ENCODE data around the gene PABPN1. TPM values are rescaled to one million over a fixed set of nuclear protein-coding genes. Genes with fewer than 3 reads are reported as not detected.

Gene PABPN1
- total RNA-seq, 1 experiment from 2014 or later = 184 TPM

DNA sequence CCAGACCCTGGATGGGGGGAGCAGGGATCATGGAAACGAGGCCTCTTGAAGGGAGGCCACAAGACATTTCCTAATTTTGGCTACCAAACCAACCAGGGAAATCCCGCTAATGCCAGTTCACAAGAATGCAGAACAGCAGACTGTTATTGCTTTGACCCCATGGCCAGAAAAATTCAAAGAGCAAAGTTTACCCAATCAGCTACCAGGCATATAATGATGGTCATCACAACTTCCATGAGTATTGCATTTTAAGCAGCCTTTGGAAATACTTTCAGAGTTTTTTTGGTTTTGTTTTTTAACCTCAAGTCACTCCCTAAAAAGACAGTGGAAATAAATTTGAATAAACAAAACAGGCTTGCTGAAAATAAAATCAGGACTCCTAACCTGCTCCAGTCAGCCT is 51.3 kb downstream of the PABPN1 start, which contains the start of gene IL25:
TSS of gene IL25 (plus strand) at position 301 of the 400 bp plus-strand sequence.
- RAD21 ChIA-PET (ENCODE audit: low non-redundant PET in 1 of 2, low total read pairs in 2 of 2, uncharacterized antibody in 2 of 2, unreplicated experiment in 2 of 2) = no interaction called here
- Histone ChIP-seq H3K27ac (ENCODE audit: low read depth, low read length) (no peak within 1 kb of the TSS), H3K27me3 (ENCODE audit: insufficient read depth, low read length) (no peaks in the 10 kb centered on the region), H2AFZ (ENCODE audit: low read depth, low read length, poor library complexity, severe bottlenecking) (no peak within 1 kb of the TSS), H3K9me2 (ENCODE audit: insufficient read depth) (no peaks in the 10 kb centered on the region), H3K4me3 (replicated peaks in 1 of 2; ENCODE audit: low read depth in 1 of 2, low read length in 2 of 2) (no peak within 1 kb of the TSS), H3K9me3 (ENCODE audit: control insufficient read depth in 1 of 2, insufficient read depth in 1 of 2, low read depth in 1 of 2, low read length in 2 of 2) (no peaks in the 10 kb centered on the region), H4K20me1 (ENCODE audit: insufficient read depth) (no peaks in the 10 kb centered on the region), H3K4me2 (ENCODE audit: low read length) (no peak within 1 kb of the TSS), H3K79me2 (ENCODE audit: insufficient read depth, low read length) (no peaks in the 10 kb centered on the region), H3K4me1 (ENCODE audit: control insufficient read depth in 1 of 2, insufficient read depth in 2 of 2, low read length in 2 of 2) (no peaks in the 10 kb centered on the region; a peak in 1 of 4 replicates), H3K36me3 (ENCODE audit: control insufficient read depth in 1 of 2, insufficient read depth in 2 of 2, low read length in 2 of 2) (no peaks in the 10 kb centered on the region), H3K9ac (ENCODE audit: low read length) (no peak within 1 kb of the TSS)
- CTCF ChIA-PET = no interaction called here
- TF ChIP-seq EGR1 (IDR thresholded peaks at IDR 0.05; ENCODE audit: low read depth) (no peak), FOSL1 (IDR thresholded peaks at IDR 0.05; ENCODE audit: low read depth) (no peak), TCF7L2 (IDR thresholded peaks at IDR 0.05; ENCODE audit: borderline replicate concordance, extremely low read depth, insufficient read depth, insufficient read length) (no peak), JUND (IDR thresholded peaks at IDR 0.05) (no peak), POLR2AphosphoS5 (IDR thresholded peaks at IDR 0.05; ENCODE audit: low read depth, low read length) (no peak), RAD21 (IDR thresholded peaks at IDR 0.05; ENCODE audit: low read depth) (no peak), EZH2phosphoT487 (IDR thresholded peaks at IDR 0.05; ENCODE audit: borderline replicate concordance) (no peak), ELF1 (IDR thresholded peaks at IDR 0.05; ENCODE audit: borderline replicate concordance, low read depth) (no peak), CBX3 (IDR thresholded peaks at IDR 0.05; ENCODE audit: low read depth) (no peak)
- TF ChIP-seq, protein P1, sequence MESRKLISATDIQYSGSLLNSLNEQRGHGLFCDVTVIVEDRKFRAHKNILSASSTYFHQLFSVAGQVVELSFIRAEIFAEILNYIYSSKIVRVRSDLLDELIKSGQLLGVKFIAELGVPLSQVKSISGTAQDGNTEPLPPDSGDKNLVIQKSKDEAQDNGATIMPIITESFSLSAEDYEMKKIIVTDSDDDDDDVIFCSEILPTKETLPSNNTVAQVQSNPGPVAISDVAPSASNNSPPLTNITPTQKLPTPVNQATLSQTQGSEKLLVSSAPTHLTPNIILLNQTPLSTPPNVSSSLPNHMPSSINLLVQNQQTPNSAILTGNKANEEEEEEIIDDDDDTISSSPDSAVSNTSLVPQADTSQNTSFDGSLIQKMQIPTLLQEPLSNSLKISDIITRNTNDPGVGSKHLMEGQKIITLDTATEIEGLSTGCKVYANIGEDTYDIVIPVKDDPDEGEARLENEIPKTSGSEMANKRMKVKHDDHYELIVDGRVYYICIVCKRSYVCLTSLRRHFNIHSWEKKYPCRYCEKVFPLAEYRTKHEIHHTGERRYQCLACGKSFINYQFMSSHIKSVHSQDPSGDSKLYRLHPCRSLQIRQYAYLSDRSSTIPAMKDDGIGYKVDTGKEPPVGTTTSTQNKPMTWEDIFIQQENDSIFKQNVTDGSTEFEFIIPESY (IDR thresholded peaks at IDR 0.05; ENCODE audit: extremely low read depth, insufficient replicate concordance, low read length) = no peak
- TF ChIP-seq, protein P2, sequence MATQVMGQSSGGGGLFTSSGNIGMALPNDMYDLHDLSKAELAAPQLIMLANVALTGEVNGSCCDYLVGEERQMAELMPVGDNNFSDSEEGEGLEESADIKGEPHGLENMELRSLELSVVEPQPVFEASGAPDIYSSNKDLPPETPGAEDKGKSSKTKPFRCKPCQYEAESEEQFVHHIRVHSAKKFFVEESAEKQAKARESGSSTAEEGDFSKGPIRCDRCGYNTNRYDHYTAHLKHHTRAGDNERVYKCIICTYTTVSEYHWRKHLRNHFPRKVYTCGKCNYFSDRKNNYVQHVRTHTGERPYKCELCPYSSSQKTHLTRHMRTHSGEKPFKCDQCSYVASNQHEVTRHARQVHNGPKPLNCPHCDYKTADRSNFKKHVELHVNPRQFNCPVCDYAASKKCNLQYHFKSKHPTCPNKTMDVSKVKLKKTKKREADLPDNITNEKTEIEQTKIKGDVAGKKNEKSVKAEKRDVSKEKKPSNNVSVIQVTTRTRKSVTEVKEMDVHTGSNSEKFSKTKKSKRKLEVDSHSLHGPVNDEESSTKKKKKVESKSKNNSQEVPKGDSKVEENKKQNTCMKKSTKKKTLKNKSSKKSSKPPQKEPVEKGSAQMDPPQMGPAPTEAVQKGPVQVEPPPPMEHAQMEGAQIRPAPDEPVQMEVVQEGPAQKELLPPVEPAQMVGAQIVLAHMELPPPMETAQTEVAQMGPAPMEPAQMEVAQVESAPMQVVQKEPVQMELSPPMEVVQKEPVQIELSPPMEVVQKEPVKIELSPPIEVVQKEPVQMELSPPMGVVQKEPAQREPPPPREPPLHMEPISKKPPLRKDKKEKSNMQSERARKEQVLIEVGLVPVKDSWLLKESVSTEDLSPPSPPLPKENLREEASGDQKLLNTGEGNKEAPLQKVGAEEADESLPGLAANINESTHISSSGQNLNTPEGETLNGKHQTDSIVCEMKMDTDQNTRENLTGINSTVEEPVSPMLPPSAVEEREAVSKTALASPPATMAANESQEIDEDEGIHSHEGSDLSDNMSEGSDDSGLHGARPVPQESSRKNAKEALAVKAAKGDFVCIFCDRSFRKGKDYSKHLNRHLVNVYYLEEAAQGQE (IDR thresholded peaks at IDR 0.05; ENCODE audit: low read depth) = no peak
- BruUV-seq (replicated peaks) = no TSS peak
- intact Hi-C loops (cut with micrococcal nuclease) = no loop called here
- DNase-seq (ENCODE audit: low read depth, low spot score) = no peak
- POLR2A ChIA-PET = no interaction called here
- no peak for ATAC-seq
